ENCODE data around the gene TBX2. TPM values are rescaled to one million over a fixed set of nuclear protein-coding genes. Genes with fewer than 3 reads are reported as not detected.

TBX2 gene
- total and polyA plus RNA-seq, 2 of the 13 experiments (the other 11 are each of a cell fraction or from before 2014, with no cell fraction given): 2.8 to 15.3 TPM

DNA sequence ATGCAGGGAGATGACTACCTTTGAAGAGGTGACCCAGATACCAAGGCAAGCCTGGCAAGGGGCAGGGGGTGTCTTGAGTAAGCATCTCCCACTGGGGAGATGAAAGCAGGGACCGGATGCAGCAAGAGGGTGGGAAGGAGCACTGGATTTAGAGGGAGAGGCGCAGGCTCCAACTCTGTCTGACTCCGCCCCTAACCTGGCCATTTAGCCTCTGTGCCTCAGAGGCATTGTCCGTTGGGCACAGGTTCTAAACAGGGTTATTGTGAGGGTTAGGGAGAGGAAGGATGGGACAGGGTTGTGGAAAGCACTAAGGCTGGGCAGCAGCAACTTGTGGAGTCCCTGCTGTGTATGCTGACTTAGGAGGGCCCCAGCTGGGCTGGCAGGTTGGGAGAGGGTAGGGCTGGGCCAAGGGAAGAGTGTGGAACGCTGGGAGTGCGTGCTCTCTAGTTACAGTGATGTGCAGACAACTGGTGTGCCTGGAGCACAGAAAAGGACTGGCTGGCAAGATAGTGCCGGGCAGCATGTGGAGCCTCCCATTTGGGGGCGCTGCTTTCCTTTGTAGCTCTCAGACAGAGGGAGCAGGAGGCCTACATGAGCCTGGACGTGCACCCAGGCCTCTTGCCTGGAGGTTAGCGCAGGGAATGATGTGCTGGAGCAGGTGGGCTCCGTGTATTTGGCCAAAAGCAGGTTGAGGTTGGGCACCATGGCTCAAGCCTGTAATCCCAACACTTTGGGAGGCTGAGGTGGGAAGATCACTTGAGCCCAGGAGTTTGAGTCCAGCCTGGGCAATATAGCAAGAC lies 26.2 kb downstream of the TBX2 start (continued):
- TF ChIP-seq SOX6 (IDR thresholded peaks at IDR 0.05) (no peak), SOX6 (CRISPR knock-in tag; IDR thresholded peaks at IDR 0.05) (peak; percentile 15), ARNTL (CRISPR knock-in tag; IDR thresholded peaks at IDR 0.05) (0 out of 2 replicates have a peak, but pooled peaks have one; percentile 32), ZNF644 (CRISPR knock-in tag; IDR thresholded peaks at IDR 0.05; ENCODE audit: low read depth) (0 out of 2 replicates have a peak, but pooled peaks have one; percentile 30), HOXA3 (CRISPR knock-in tag; IDR thresholded peaks at IDR 0.05) (peak; percentile 51), FOSL2 (CRISPR knock-in tag; IDR thresholded peaks at IDR 0.05) (peak; percentile 64), KDM1A (CRISPR knock-in tag; IDR thresholded peaks at IDR 0.05) (peak; percentile 30; the same call in 1 of the 2 replicates), PPARG (CRISPR knock-in tag; conservative IDR thresholded peaks at IDR 0.05) (0 out of 2 replicates have a peak, but pooled peaks have one; percentile 64), ZNF124 (CRISPR knock-in tag; IDR thresholded peaks at IDR 0.05) (peak; percentile 76), RNF2 (conservative IDR thresholded peaks at IDR 0.05; ENCODE audit: low read depth) (no peak), ZNF362 (CRISPR knock-in tag; IDR thresholded peaks at IDR 0.05; ENCODE audit: borderline replicate concordance) (peak; percentile 87; the same call in 1 of the 2 replicates), MATR3 (CRISPR knock-in tag; IDR thresholded peaks at IDR 0.05) (no peak), ZNF354B (CRISPR knock-in tag; IDR thresholded peaks at IDR 0.05) (peak; percentile 19; the same call in 1 of the 2 replicates), SP4 (CRISPR knock-in tag; IDR thresholded peaks at IDR 0.05) (peak; percentile 30; the same call in 1 of the 2 replicates), ZNF121 (CRISPR knock-in tag; IDR thresholded peaks at IDR 0.05) (peak; percentile 100), KAT7 (CRISPR knock-in tag; IDR thresholded peaks at IDR 0.05; ENCODE audit: borderline replicate concordance) (0 out of 2 replicates have a peak, but pooled peaks have one; percentile 4), ZSCAN9 (CRISPR knock-in tag; IDR thresholded peaks at IDR 0.05; ENCODE audit: borderline replicate concordance) (peak; percentile 66; the same call in 1 of the 2 replicates)
- TF ChIP-seq, protein P1, sequence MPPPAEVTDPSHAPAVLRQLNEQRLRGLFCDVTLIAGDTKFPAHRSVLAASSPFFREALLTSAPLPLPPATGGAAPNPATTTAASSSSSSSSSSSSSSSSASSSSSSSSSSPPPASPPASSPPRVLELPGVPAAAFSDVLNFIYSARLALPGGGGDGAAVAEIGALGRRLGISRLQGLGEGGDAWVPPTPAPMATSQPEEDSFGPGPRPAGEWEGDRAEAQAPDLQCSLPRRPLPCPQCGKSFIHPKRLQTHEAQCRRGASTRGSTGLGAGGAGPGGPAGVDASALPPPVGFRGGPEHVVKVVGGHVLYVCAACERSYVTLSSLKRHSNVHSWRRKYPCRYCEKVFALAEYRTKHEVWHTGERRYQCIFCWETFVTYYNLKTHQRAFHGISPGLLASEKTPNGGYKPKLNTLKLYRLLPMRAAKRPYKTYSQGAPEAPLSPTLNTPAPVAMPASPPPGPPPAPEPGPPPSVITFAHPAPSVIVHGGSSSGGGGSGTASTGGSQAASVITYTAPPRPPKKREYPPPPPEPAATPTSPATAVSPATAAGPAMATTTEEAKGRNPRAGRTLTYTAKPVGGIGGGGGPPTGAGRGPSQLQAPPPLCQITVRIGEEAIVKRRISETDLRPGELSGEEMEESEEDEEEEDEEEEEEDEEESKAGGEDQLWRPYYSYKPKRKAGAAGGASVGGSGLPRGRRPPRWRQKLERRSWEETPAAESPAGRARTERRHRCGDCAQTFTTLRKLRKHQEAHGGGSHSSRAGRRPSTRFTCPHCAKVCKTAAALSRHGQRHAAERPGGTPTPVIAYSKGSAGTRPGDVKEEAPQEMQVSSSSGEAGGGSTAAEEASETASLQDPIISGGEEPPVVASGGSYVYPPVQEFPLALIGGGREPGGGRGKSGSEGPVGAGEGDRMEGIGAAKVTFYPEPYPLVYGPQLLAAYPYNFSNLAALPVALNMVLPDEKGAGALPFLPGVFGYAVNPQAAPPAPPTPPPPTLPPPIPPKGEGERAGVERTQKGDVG (CRISPR knock-in tag; IDR thresholded peaks at IDR 0.05; ENCODE audit: borderline replicate concordance): peak; percentile 95
- TF ChIP-seq, protein P2, sequence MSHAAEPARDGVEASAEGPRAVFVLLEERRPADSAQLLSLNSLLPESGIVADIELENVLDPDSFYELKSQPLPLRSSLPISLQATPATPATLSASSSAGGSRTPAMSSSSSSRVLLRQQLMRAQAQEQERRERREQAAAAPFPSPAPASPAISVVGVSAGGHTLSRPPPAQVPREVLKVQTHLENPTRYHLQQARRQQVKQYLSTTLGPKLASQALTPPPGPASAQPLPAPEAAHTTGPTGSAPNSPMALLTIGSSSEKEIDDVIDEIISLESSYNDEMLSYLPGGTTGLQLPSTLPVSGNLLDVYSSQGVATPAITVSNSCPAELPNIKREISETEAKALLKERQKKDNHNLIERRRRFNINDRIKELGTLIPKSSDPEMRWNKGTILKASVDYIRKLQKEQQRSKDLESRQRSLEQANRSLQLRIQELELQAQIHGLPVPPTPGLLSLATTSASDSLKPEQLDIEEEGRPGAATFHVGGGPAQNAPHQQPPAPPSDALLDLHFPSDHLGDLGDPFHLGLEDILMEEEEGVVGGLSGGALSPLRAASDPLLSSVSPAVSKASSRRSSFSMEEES (CRISPR knock-in tag; IDR thresholded peaks at IDR 0.05): 0 out of 2 replicates have a peak, but pooled peaks have one; percentile 35
- TF ChIP-seq, protein P3, sequence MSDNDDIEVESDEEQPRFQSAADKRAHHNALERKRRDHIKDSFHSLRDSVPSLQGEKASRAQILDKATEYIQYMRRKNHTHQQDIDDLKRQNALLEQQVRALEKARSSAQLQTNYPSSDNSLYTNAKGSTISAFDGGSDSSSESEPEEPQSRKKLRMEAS (IDR thresholded peaks at IDR 0.05): peak; percentile 56; the same call in 1 of the 2 replicates
- TF ChIP-seq, protein P4, sequence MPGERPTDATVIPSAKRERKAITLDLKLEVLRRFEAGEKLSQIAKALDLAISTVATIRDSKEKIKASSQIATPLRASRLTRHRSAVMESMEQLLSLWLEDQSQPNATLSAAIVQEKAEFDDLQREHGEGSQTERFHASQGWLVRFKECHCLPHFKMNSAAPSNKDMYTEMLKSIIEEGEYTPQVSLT (CRISPR knock-in tag; IDR thresholded peaks at IDR 0.05; ENCODE audit: borderline replicate concordance, low read depth): no peak
